GM18858 (cell line): ENCODE measurements around the gene SLC35D3.
"Not testable (repeated sequence)": the region's sequence is repeated elsewhere in the genome, so short reads cannot be mapped to it uniquely, and the experiment has no call there.

ENCODE experiments used
- ATAC-seq: cut with Tn5 transposase; IDR thresholded peaks from one replicate; pipeline ENCODE4 v1.9.1; 2021; ENCODE audit not compliant: unreplicated experiment

Gene SLC35D3

DNA sequence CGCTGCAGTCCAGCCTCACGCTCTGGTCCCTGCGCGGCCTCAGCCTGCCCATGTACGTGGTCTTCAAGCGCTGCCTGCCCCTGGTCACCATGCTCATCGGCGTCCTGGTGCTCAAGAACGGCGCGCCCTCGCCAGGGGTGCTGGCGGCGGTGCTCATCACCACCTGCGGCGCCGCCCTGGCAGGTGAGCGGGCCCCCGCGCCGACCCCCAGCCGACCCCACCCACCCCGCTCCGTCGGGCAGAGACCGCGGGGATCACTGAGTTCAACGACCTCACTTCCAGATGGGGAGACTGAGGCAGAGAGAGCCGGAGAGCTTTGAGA, 545 bp downstream of the SLC35D3 start:
- no peak for ATAC-seq

GRCh38 chr6:136923116-136923953, 1.2 kb downstream of the SLC35D3 start:
- ATAC-seq = no peak

DNA sequence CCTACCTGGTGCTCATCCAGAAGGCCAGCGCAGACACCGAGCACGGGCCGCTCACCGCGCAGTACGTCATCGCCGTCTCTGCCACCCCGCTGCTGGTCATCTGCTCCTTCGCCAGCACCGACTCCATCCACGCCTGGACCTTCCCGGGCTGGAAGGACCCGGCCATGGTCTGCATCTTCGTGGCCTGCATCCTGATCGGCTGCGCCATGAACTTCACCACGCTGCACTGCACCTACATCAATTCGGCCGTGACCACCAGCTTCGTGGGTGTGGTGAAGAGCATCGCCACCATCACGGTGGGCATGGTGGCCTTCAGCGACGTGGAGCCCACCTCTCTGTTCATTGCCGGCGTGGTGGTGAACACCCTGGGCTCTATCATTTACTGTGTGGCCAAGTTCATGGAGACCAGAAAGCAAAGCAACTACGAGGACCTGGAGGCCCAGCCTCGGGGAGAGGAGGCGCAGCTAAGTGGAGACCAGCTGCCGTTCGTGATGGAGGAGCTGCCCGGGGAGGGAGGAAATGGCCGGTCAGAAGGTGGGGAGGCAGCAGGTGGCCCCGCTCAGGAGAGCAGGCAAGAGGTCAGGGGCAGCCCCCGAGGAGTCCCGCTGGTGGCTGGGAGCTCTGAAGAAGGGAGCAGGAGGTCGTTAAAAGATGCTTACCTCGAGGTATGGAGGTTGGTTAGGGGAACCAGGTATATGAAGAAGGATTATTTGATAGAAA, 2.0 kb downstream of the SLC35D3 start:
- no peak for ATAC-seq

GRCh38 chr6:136926383-136926782, 4.3 kb downstream of the SLC35D3 start:
- no peak for ATAC-seq

- no peak for ATAC-seq
Observed at GRCh38 chr6:136927292-136927691, 5.2 kb downstream of the SLC35D3 start.

DNA sequence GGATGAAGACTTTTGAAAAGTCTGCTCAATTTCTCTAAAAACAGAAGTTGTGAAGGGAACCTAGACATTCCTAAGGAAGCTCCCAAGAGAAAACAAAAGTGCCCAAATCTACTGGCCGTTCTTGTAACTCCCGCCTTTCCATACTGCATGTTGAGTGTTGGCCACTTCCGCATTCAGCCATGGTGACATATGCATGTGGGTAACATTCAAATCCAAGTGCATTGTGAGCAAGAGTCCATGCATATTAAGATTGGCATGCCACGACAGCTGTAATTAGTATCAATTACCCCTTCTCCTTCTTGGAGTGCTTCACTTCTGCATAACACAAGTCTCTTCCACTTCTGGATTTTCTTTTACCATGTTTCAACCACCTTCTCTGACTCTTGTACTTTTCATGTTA, 8.4 kb downstream of the SLC35D3 start:
- no peak for ATAC-seq

DNA sequence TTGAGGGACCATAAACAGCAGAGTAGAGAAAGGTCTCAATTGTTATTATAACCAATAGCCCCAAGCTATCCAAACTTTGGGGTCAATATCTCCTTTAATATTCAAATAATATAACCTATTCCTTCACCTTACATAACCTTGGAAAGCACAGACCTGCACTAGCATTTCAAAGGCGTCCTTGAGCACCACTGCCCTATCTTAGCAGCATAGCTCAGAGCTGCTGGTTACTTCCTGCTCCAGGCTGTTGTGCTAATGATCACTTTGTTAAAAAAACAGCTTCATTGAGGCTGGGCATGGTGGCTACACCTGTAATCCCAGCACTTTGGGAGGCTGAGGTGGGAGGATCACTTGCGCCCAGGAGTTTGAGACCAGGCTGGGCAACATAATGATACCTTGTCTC, 10.5 kb downstream of the SLC35D3 start:
- ATAC-seq = no peak

DNA sequence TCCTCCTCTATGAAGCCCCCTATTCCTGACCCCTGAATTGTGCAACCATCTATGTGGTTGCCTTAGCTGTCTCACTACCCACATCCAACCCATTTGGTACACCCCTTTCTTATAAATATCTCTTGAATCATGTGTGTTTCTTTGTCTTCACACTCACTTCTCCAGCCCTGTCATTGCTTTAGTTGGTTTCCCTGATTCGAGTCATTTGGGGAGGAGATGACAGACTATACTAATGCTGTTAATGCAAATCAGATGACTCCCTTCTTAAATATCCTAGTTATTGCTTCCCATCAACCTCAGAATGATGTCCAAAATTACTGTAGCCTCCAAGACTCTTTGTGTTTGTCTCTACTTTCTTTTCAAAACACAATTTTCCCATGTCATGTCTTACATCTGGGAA, 23.0 kb downstream of the SLC35D3 start:
- ATAC-seq = no peak

DNA sequence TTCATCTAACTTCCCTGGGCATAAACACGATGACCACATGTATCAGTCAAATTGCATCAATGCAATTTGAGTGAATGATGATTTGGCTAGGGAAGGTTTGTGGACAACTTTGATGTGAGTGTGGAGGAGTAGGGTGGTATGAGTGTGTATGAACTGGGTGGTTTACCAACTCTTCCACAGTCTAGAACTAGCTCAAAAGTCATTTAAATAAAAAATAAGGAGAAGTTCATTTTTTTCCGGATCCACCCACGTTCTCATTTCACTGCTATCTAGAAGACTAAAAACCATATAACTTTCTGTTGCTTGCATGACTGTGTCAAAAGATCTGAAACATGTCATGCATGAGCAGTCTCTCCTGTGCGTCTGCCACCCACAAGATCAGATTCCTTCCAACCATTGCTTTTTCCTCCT, 23.6 kb downstream of the SLC35D3 start:
- no peak for ATAC-seq

DNA sequence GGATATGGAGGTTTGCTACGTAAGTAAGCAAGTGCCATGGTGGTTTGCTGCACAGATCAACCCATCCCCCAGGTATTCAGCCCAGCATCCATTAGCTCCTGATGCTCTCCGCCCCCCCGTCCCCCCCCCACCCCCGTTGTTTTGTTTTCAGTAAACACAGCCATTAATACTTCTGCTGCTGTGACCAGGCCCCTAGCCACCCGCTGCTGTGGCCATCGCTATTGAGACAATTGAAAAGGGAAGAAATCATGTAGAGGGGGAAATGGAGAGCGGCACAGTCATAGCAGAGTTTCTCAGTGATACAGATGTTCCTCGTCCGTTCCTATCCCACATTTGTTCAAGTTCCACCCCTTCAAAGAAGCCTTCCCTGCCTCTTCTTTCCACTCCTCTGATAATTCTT, 24.9 kb downstream of the SLC35D3 start:
- ATAC-seq = no peak

- ATAC-seq = not testable (repeated sequence)
Observed at GRCh38 chr6:136949957-136950356, 27.9 kb downstream of the SLC35D3 start.

GRCh38 chr6:136950436-136951126, 28.5 kb downstream of the SLC35D3 start:
- no peak for ATAC-seq

GRCh38 chr6:136952714-136953260, 30.7 kb downstream of the SLC35D3 start:
- no peak for ATAC-seq

- ATAC-seq = no peak
Observed at GRCh38 chr6:136955123-136955522, 33.0 kb downstream of the SLC35D3 start.

DNA sequence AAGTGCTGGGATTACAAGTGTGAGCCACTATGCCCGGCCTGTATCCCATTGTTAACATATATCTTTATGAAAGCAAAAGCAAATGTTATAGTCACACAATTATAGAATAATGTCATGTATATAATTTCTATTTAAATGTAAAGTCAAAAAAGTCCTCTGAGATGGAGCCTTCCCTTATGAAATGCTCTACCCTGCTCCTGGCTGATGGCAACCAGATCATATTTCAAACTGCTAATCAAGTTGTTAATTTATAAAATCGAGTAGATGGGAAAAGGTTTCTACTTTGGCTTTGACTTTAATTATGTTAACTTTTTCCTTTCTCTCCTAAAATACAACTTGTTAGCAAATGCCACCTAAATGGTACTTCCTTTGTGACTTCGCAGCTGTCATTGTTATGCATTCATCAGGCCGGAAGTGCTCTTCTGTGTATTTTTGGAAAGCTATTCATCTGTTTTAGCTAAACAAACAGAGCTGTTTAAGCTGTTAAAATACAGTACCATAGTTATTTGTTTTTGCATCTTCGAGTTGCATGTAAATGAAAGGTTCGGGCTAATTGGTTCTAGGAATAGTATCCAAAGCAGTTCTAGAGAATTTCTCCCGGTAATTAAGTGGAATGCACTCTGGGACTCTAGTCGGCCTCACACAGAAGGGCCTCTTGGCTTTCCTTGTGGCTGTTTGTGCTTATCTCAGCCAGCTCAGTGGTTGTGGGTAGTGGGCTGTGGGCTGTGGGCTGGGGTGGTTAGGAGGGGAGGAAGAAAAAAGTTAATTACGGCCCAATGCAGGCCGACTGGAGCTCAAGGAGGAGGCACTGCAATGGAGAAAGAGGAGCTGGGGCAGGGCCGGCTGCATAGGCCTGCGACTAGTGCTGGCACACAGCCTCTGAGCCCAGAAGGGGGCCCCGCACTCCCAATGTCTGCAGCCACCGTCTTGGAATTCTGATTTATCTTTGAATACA, 34.8 kb downstream of the SLC35D3 start:
- no peak for ATAC-seq

DNA sequence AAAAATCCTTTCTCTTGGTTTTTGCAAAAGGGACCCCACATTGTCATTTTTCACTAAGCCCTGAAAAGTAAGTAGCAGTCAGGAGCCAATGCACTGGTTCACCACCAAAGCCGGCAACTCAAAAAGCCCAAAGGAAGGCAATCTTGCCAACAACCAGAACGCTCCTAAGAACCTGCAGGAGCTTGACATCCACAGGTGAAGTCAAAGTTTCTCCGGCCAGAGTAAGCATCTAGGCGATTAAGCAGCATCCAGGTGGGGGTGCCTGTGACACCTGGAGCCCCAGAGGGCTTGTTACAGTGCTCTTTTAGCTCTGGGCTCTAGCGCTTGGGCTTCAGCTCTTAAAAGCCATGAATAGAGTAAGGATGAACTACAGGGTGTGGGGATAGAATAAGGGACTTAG, 36.1 kb downstream of the SLC35D3 start:
- ATAC-seq = no peak

DNA sequence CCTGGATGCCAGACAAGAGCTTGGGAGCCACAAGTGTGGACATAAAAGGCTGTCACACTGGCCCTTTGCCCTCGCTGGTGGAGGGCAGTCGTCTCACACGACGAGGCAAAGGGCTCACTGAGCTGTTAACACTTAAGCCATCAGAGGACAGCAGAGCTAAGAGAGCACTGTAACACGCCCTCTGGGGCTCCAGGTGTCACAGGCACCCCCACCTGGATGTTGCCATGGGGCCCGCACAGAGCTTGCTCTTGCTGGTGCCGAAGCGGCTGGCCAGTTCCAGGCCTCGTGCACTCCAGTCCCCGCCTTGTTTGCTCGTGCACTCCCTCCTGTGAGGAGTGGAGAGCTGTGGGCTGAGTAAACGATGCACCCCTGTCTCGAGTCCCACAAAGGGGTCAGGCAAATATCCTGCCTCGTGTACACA, 37.4 kb downstream of the SLC35D3 start:
- ATAC-seq = no peak

DNA sequence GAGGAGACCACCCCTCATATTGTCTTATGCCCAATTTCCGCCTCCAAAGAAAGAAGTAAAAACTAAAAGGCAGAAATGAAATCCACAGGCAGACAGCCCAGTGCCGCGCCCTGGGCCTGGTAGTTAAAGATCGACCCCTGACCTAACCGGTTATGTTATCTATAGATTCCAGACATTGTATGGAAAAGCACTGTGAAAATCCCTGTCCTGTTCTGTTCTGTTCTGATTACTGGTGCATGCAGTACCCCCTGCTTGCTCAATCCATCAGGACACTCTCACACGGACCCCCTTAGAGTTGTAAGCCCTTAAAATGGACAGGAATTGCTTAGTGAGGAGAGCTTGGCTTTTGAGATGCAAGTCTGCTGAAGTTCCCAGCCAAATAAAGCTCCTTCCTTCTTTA, 37.8 kb downstream of the SLC35D3 start:
- not testable (repeated sequence) for ATAC-seq

DNA sequence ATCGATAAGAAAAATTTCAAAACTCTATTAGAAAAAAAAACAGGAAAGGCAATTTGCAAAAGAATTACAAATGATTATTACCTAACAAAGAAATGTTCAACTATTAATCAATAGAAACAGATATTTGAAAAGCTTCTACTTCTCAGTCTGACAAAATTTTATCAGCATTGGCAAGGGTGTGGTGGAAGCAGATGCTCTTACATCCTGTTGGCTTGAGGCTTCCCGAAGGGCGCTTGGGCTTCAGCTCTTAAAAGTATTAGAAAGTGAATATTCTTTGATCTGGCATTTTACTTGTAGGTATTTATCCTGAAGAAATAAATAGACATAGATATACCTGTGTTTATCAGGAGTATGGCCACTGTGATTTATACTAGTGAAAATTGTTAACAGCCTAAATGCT, 38.7 kb downstream of the SLC35D3 start:
- ATAC-seq = no peak

DNA sequence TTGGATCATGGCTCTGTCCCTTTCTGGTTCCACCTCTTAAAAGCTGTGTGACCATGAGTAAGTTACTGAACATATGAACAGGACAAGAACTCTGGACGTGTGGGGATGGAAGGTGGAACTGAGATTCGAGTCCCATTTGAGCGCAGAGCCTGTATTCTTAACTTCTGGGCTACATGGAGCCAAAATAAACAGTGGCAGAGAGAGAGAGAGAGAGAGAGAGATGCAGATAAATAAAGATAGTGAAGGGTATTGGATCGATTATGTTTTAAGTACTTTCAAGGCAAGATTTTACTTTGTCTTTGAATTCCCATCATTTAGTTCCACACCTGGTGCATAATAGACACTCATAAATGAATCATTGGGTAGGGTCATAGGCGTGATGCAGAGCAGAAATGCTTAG, 39.7 kb downstream of the SLC35D3 start:
- no peak for ATAC-seq

GRCh38 chr6:136962661-136963060, 40.6 kb downstream of the SLC35D3 start:
- ATAC-seq = no peak
